Measurements from ENCODE around the gene KRTAP20-1.

GRCh38 chr21:30612132-30612531 is 4.1 kb upstream of the KRTAP20-1 start:
- TF ChIP-seq CTCF (IDR thresholded peaks at IDR 0.05) (no peak), POLR2A (IDR thresholded peaks at IDR 0.05) (no peak)
